HCT116 (cell line): ENCODE measurements around the gene SURF6. TPM values are rescaled to one million over a fixed set of nuclear protein-coding genes. Genes with fewer than 3 reads are reported as not detected.
"Not testable (repeated sequence)": the region's sequence is repeated elsewhere in the genome, so short reads cannot be mapped to it uniquely, and the experiment has no call there.

Experiments
- ATAC-seq: fragments of 200-7000 bp; cut with Tn5 transposase; 2 replicates; pipeline ENCODE4 v1.9.1; 2020; ENCODE audit warnings: mild to moderate bottlenecking, moderate library complexity
- BruUV-seq: library from RNA; stranded (reverse); fragments of 400-500 nt; replicated peaks from 2 replicates; lab custom pipeline; 2021; lab: Mats Ljungman, UMichigan
- CTCF ChIA-PET: fragments of 300-600 bp; sonication (Branson Sonifier 250); formaldehyde crosslinking; loops from one replicate; lab custom pipeline; 2021; ENCODE audit warnings: antibody characterized with exemption; lab: Charles Lee
- POLR2A ChIA-PET: fragments of 300-600, 350-600 bp; sonication (Branson Sonifier 250); formaldehyde crosslinking; loops from one replicate; lab custom pipeline; 2021; ENCODE audit warnings: antibody characterized with exemption; lab: Charles Lee
- RAD21 ChIA-PET, 2 experiments: fragments of 300-600 bp; sonication (Branson Sonifier 250); formaldehyde crosslinking; loops; one replicate each; lab custom pipeline; 2023; ENCODE audit warnings: low total read pairs in 2 of 2; ENCODE audit not compliant: uncharacterized antibody in 2 of 2, unreplicated experiment in 2 of 2, low non-redundant PET in 1 of 2; lab: Charles Lee
- DNase-seq: peaks from one replicate; pipeline ENCODE4 v3.0.0-alpha.2; 2010; ENCODE audit warnings: low read depth, low spot score
- H2AFZ ChIP-seq: fragments of 200-600 bp; shearing (Covaris generic), sonication (generic); 2 replicates; pipeline ENCODE4 v1.6.1; 2017; ENCODE audit warnings: low read depth, mixed run types, mixed read lengths, antibody characterized with exemption, low read length; ENCODE audit not compliant: poor library complexity, severe bottlenecking
- H3K27ac ChIP-seq: 2 replicates; pipeline ENCODE4 v1.5.1; 2012; ENCODE audit warnings: low read depth, low read length
- H3K27me3 ChIP-seq: fragments of 200-600 bp; sonication (generic); 2 replicates; pipeline ENCODE4 v1.6.1; 2016; ENCODE audit warnings: mixed run types, low read length, mixed read lengths; ENCODE audit not compliant: insufficient read depth
- H3K36me3 ChIP-seq, 2 experiments: fragments of 200-500 bp in 1 of 2; fragments of 200-600 bp in 1 of 2; sonication (Bioruptor generic) in 1 of 2; sonication (generic) in 1 of 2; 2 replicates each; pipeline versions ENCODE4 v1.5.1 to v1.6.1; 2014 to 2016; ENCODE audit warnings: low read length in 2 of 2, inconsistent platforms in 1 of 2, mixed read lengths in 1 of 2, mixed run types in 1 of 2; ENCODE audit not compliant: insufficient read depth in 2 of 2, control insufficient read depth in 1 of 2
- H3K4me1 ChIP-seq, 2 experiments: fragments of 200-600 bp in 1 of 2; sonication (generic) in 1 of 2; 2 replicates each; pipeline versions ENCODE4 v1.5.1 to v1.6.1; 2012 to 2017; ENCODE audit warnings: low read length in 2 of 2, inconsistent platforms in 1 of 2, mild to moderate bottlenecking in 1 of 2, mixed read lengths in 1 of 2, mixed run types in 1 of 2, moderate library complexity in 1 of 2; ENCODE audit not compliant: insufficient read depth in 2 of 2, control insufficient read depth in 1 of 2
- H3K4me2 ChIP-seq: fragments of 200-600 bp; sonication (generic); 2 replicates; pipeline ENCODE4 v1.6.1; 2017; ENCODE audit warnings: mixed run types, low read length, mixed read lengths
- H3K4me3 ChIP-seq, 2 experiments: fragments of 200-600 bp in 1 of 2; sonication (generic) in 1 of 2; replicated peaks in 1 of 2; 2 replicates each; pipeline ENCODE4 v1.5.1; 2011 to 2016; ENCODE audit warnings: low read length in 2 of 2, control low read depth in 1 of 2, low read depth in 1 of 2, mild to moderate bottlenecking in 1 of 2, mixed read lengths in 1 of 2, mixed run types in 1 of 2
- H3K79me2 ChIP-seq: fragments of 200-600 bp; sonication (generic); 2 replicates; pipeline ENCODE4 v1.6.1; 2017; ENCODE audit warnings: mild to moderate bottlenecking, mixed run types, low read length, moderate library complexity, mixed read lengths; ENCODE audit not compliant: insufficient read depth
- H3K9ac ChIP-seq: fragments of 200-600 bp; sonication (generic); 2 replicates; pipeline ENCODE4 v1.6.1; 2016; ENCODE audit warnings: low read length, mixed read lengths
- H3K9me2 ChIP-seq: fragments of 200-600 bp; sonication (generic), shearing (Covaris generic); 2 replicates; pipeline ENCODE4 v1.6.1; 2017; ENCODE audit warnings: mixed run types, mild to moderate bottlenecking, moderate library complexity; ENCODE audit not compliant: insufficient read depth
- H3K9me3 ChIP-seq, 2 experiments: fragments of 200-500 bp in 1 of 2; fragments of 200-600 bp in 1 of 2; sonication (Bioruptor generic) in 1 of 2; sonication (generic) in 1 of 2; 2 replicates each; pipeline ENCODE4 v1.6.1; 2014 to 2017; ENCODE audit warnings: low read length in 2 of 2, mixed read lengths in 2 of 2, inconsistent platforms in 1 of 2, low read depth in 1 of 2, mild to moderate bottlenecking in 1 of 2, mixed run types in 1 of 2, moderate library complexity in 1 of 2; ENCODE audit not compliant: control insufficient read depth in 1 of 2, insufficient read depth in 1 of 2
- H4K20me1 ChIP-seq: fragments of 200-600 bp; sonication (generic), shearing (Covaris generic); 2 replicates; pipeline ENCODE4 v1.6.1; 2017; ENCODE audit warnings: mixed run types, mild to moderate bottlenecking, moderate library complexity; ENCODE audit not compliant: insufficient read depth
- CEBPB ChIP-seq: IDR thresholded peaks from 2 replicates; pipeline ENCODE4 v1.6.1; 2012; ENCODE audit warnings: low read depth
- CTCF ChIP-seq, 3 experiments: fragments of 200-600 bp in 1 of 3; sonication (generic) in 1 of 3; IDR thresholded peaks in 2 of 3; conservative IDR thresholded peaks in 1 of 3; 2 replicates each; pipeline ENCODE4 v1.5.1; 2012 to 2017; ENCODE audit warnings: low read depth in 2 of 3, low read length in 2 of 3, antibody characterized with exemption in 1 of 3, borderline replicate concordance in 1 of 3, control low read depth in 1 of 3, mild to moderate bottlenecking in 1 of 3, mixed read lengths in 1 of 3, mixed run types in 1 of 3, moderate library complexity in 1 of 3; ENCODE audit not compliant: insufficient read depth in 1 of 3
- JUND ChIP-seq: IDR thresholded peaks from 2 replicates; pipeline ENCODE4 v1.6.1; 2012
- POLR2AphosphoS5 ChIP-seq: IDR thresholded peaks from 2 replicates; pipeline ENCODE4 v1.6.1; 2011; ENCODE audit warnings: mild to moderate bottlenecking, low read depth, low read length, moderate library complexity
- RAD21 ChIP-seq: IDR thresholded peaks from 2 replicates; pipeline ENCODE4 v1.6.1; 2012; ENCODE audit warnings: low read depth, mild to moderate bottlenecking
- intact Hi-C: fragments of 100-400 bp; cut with micrococcal nuclease; formaldehyde crosslinking; loops from 2 replicates; pipeline ENCODE4 v1.10.0; 2022
- total RNA-seq: library from RNA; stranded (reverse); gene quantifications from one replicate; pipeline ENCODE4 v1.2.1, GENCODE V29; 2021; ENCODE audit not compliant: unreplicated experiment

Gene SURF6
- total RNA-seq, 1 experiment from 2014 or later, result 30.1 TPM

- H3K27ac ChIP-seq, H3K9me3 ChIP-seq, DNase-seq, H3K27me3 ChIP-seq, H2AFZ ChIP-seq, H3K4me2 ChIP-seq, BruUV-seq, H3K9me2 ChIP-seq, H3K9ac ChIP-seq, H4K20me1 ChIP-seq, H3K4me3 ChIP-seq: not testable (repeated sequence)
- peak; percentile 48 for ATAC-seq
- POLR2A ChIA-PET, result interaction anchor here (0.5 to 2.1 kb wide), 5 partner anchors 18 to 235 kb away, joined by 3 to 6 read pairs (median 4); partner anchors contain the start of genes MED22 and RPL7A
- H3K4me1 ChIP-seq, result peaks cover 5 to 15% of the 10 kb centered on the region in 2 experiments
- 0 out of 2 replicates have a peak, but pooled peaks have one; percentile 4 for TF ChIP-seq CEBPB
- TF ChIP-seq JUND, result 0 out of 2 replicates have a peak, but pooled peaks have one; percentile 17
- peak; percentile 41 for TF ChIP-seq POLR2AphosphoS5
- TF ChIP-seq CTCF (IDR thresholded peaks at IDR 0.05 in 2 of 3, conservative IDR thresholded peaks at IDR 0.05 in 1 of 3; ENCODE audit: borderline replicate concordance in 1 of 3, insufficient read depth in 1 of 3, low read depth in 2 of 3, low read length in 2 of 3), result peak; percentile 58 to 68 (median 64); a peak in 5 of 6 replicates
- TF ChIP-seq RAD21, result peak; percentile 76
- H3K36me3 ChIP-seq, result peaks cover 34 to 38% of the 10 kb centered on the region in 2 experiments; a peak in 3 of 4 replicates
- CTCF ChIA-PET, result interaction anchor here (0.6 to 2.8 kb wide), 5 partner anchors 48 to 161 kb away, joined by 3 to 37 read pairs (median 13); no protein-coding TSS in a partner anchor
- intact Hi-C loops, result loop anchor here (1.0 to 5.0 kb wide), 4 partner anchors 77 to 145 kb away; no protein-coding TSS in a partner anchor
- RAD21 ChIA-PET, result interaction anchor here (0.9 to 2.0 kb wide), 3 partner anchors 91 to 144 kb away, joined by 3 to 11 read pairs (median 4); no protein-coding TSS in a partner anchor
- peaks cover 29% of the 10 kb centered on the region for H3K79me2 ChIP-seq
Measured at GRCh38 chr9:133329306-133330156, 6.5 kb downstream of the SURF6 start.
